Small intestine (tissue), 7 donors: ENCODE measurements around the gene DXO. TPM values are rescaled to one million over a fixed set of nuclear protein-coding genes. Genes with fewer than 3 reads are reported as not detected.

Experiments
- DNase-seq, 2 donors: peaks; one replicate each; pipeline versions ENCODE4 v3.0.0 to v3.0.0-alpha.2; 2013
- FAIRE-seq: peaks from 2 replicates; lab custom pipeline; 2012; peaks lifted over from hg19 to GRCh38; lab: Jason Lieb, UNC
- H3K27ac ChIP-seq, 3 donors: one replicate each; pipeline ENCODE4 v1.5.1; 2013; ENCODE audit warnings: low read length in 2 of 3, mild to moderate bottlenecking in 2 of 3, control low read depth in 1 of 3, inconsistent platforms in 1 of 3, low read depth in 1 of 3, moderate library complexity in 1 of 3
- H3K27me3 ChIP-seq, 3 donors: one replicate each; pipeline ENCODE4 v1.6.1; 2013; ENCODE audit warnings: low read length in 3 of 3, inconsistent platforms in 1 of 3; ENCODE audit not compliant: control insufficient read depth in 3 of 3, insufficient read depth in 3 of 3
- H3K36me3 ChIP-seq, 3 donors: one replicate each; pipeline ENCODE4 v1.6.1; 2013; ENCODE audit warnings: low read length in 3 of 3, inconsistent platforms in 1 of 3, low read depth in 1 of 3, mild to moderate bottlenecking in 1 of 3, moderate library complexity in 1 of 3; ENCODE audit not compliant: control insufficient read depth in 3 of 3, insufficient read depth in 2 of 3
- H3K4me1 ChIP-seq, 3 donors: one replicate each; pipeline ENCODE4 v1.6.1; 2013; ENCODE audit warnings: low read length in 2 of 3, inconsistent platforms in 1 of 3, low read depth in 1 of 3, mild to moderate bottlenecking in 1 of 3, moderate library complexity in 1 of 3; ENCODE audit not compliant: control insufficient read depth in 3 of 3, insufficient read depth in 2 of 3
- H3K4me3 ChIP-seq, 3 donors: one replicate each; pipeline ENCODE4 v1.5.1; 2013; ENCODE audit warnings: low read length in 3 of 3, control low read depth in 1 of 3, inconsistent platforms in 1 of 3, low read depth in 1 of 3, mild to moderate bottlenecking in 1 of 3, moderate library complexity in 1 of 3
- H3K9me3 ChIP-seq, 2 donors: one replicate each; pipeline ENCODE4 v1.6.1; 2013; ENCODE audit warnings: low read depth in 1 of 2, low read length in 1 of 2; ENCODE audit not compliant: control insufficient read depth in 2 of 2, insufficient read depth in 1 of 2
- WGBS, 3 donors: extraction: QIAGEN DNeasy Blood & Tissue Kit; methylation state at CpG; one replicate each; pipeline ENCODE4 v1.1.7; 2013; 5-methylcytosine and 5-hydroxymethylcytosine counted together
- polyA plus RNA-seq, 4 donors: library from polyadenylated mRNA; stranded (reverse) in 3 of 4; unstranded in 1 of 4; fragments of 200-250 nt in 3 of 4; fragments of 120-200 nt in 1 of 4; gene quantifications; one replicate each; pipeline versions ENCODE4 v1.2.1 to v1.2.3, GENCODE V29; 2013
- donor health status: healthy with polysubstance abuse.
- donor health status: control.
- donor health status: control.
- donor health status: Bipolar disorder and iron deficiency.
- donor health status: healthy.

The DXO gene
- polyA plus RNA-seq, 4 donors = 14.1 to 16.8 (median 16.0) TPM

DNA sequence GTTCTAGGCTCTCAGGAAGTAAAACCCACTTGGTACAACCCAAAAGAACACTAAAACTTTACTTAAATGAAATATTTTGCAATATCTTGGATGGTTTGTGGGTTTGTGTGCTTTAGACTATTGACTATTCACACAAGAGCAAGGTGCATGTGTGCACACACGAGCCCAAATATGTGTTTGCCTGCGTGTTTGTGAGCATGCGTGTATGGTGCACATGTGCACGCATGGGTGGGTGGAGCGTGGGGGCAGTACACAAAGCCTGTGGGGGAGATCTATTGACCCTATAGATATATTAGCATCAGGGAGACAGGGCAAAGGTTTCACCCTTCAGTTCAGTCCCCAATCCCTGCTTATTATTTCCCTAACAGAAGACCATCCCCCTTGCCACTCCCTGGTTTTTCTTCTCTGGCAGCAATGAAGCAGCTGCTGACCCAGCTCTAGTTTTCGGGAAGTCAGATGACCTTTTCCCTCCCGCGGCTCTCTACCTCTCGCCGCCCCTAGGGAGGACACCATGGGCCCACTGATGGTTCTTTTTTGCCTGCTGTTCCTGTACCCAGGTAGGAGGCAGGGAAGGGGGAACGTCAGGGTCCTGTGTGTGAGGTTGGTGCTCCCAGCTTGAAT, 44.6 kb downstream of the DXO start, which contains the start of gene C2:
Gene C2 (plus strand): TSS at position 476 of the 621 bp plus-strand sequence. CDS start 36 bp downstream, at position 512.
- H3K27ac ChIP-seq = peak within 1 kb of the TSS; percentile 19 to 69 (median 27)
- peaks cover 0 to 16% (median 8%) of the 10 kb centered on the region in 3 donors for H3K4me1 ChIP-seq
- peak within 1 kb of the TSS in 2 of 3 donors; percentile 21 to 22 for H3K4me3 ChIP-seq
- H3K27me3 ChIP-seq = no peaks in the 10 kb centered on the region
- no peaks in the 10 kb centered on the region for H3K36me3 ChIP-seq
- FAIRE-seq (no peak), DNase-seq (peak; percentile 40 to 45)
- H3K9me3 ChIP-seq = peaks cover 0 to 3% of the 10 kb centered on the region in 2 donors
- WGBS, 3 donors = 35 to 50% (median 48%) methylated on average over 11 of the region's 11 CpGs

DNA sequence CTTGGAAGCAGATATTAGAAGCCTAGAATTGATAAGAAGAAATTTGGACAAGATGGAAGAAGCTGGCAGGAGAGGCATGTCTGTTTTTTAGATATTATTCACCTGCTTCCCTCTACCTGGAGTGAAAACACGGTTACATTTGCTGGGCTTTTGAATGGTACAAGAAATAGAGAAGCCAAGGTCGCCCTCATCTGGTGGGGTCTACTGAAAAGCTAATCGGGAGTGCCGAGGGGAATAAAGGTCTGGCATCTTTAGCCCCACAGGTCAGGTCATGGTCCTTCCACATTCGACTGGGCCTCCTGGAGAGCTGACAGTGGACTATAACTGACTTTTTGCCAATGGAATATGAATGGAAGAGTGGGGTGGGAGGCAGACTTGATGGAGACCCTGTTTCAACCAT, 49.0 kb downstream of the DXO start:
- Histone ChIP-seq H3K36me3 (no peaks in the 10 kb centered on the region), H3K27me3 (no peaks in the 10 kb centered on the region), H3K27ac (no peak overlapping the region), H3K4me3 (no peak overlapping the region), H3K9me3 (peaks cover 0 to 3% of the 10 kb centered on the region in 2 donors), H3K4me1 (peaks cover 0 to 14% (median 3%) of the 10 kb centered on the region in 3 donors)
- DNase-seq (no peak), FAIRE-seq (no peak)
- WGBS, 3 donors = 10 to 18% (median 16%) methylated on average over 5 of the region's 5 CpGs

DNA sequence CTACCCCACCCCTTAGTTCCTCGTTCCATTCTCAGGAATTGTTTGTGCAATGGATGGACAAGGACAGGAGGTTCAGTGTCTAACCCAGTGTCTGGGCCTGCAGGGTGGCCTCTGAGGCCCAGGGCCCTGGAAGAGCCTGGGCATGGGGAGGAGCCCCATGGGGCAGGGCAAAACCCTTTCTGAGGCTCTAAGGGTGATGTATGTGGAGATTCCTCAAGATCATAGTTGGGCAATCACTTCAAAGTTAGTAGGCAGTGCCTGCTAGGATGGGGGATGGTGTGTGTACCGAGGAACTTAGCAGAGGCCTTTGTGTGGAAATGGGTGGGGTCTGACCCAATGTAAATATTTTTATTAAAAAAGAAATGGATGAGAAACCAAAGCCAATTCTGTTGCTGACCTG, 51.1 kb downstream of the DXO start:
- Histone ChIP-seq H3K27ac (no peak overlapping the region), H3K4me3 (no peak overlapping the region), H3K36me3 (no peaks in the 10 kb centered on the region), H3K4me1 (peaks cover 0 to 6% (median 0%) of the 10 kb centered on the region in 3 donors), H3K9me3 (peaks cover 0 to under 1% of the 10 kb centered on the region in 2 donors), H3K27me3 (no peaks in the 10 kb centered on the region)
- DNase-seq (no peak), FAIRE-seq (no peak)
- 73 to 81% (median 77%) methylated on average over 2 of the region's 2 CpGs for WGBS, 3 donors

Other genes starting within 250 kb of the DXO start
- under 1 TPM in 2 of 4 donors, not detected in 2; 0.13 to 0.59 TPM for gene MPIG6B, start 248.8 kb downstream of the DXO start, polyA plus RNA-seq
- gene DDAH2, start 242.8 kb downstream of the DXO start, polyA plus RNA-seq = 10 to 100 TPM; 64.4 to 89.7 (median 76.1) TPM
- gene CLIC1, start 235.6 kb downstream of the DXO start, polyA plus RNA-seq = 100 to 1,000 TPM; 400 to 576 (median 535) TPM
- 10 to 100 TPM in 2 of 4 donors, 1 to 10 TPM in 2; 1.6 to 53.1 (median 9.2) TPM for gene MSH5, start 232.1 kb downstream of the DXO start, polyA plus RNA-seq
- 10 to 100 TPM in 1 of 4 donors, 1 to 10 TPM in 3; 1.4 to 15.5 (median 4.6) TPM for gene SAPCD1, start 209.5 kb downstream of the DXO start, polyA plus RNA-seq
- gene VWA7, start 194.8 kb downstream of the DXO start, polyA plus RNA-seq = 10 to 100 TPM in 1 of 4 donors, 1 to 10 TPM in 3; 2.9 to 11.9 (median 6.4) TPM
- 10 to 100 TPM; 19.9 to 42.4 (median 24.2) TPM for gene VARS1, start 176.4 kb downstream of the DXO start, polyA plus RNA-seq
- 10 to 100 TPM; 27.3 to 90.2 (median 39.3) TPM for gene LSM2, start 165.2 kb downstream of the DXO start, polyA plus RNA-seq
- gene HSPA1L, start 156.9 kb downstream of the DXO start, polyA plus RNA-seq = 1 to 10 TPM in 2 of 4 donors, under 1 TPM in 2; 0.27 to 2.6 (median 1.1) TPM
- gene HSPA1A, start 156.6 kb downstream of the DXO start, polyA plus RNA-seq = 10 to 100 TPM in 3 of 4 donors, 1 to 10 TPM in 1; 9.7 to 49.6 (median 25.7) TPM
- 100 to 1,000 TPM in 1 of 4 donors, 10 to 100 TPM in 3; 16.5 to 130 (median 35.0) TPM for gene HSPA1B, start 144.4 kb downstream of the DXO start, polyA plus RNA-seq
- gene NEU1, start 109.3 kb downstream of the DXO start, polyA plus RNA-seq = 100 to 1,000 TPM in 1 of 4 donors, 10 to 100 TPM in 3; 24.8 to 466 (median 37.4) TPM
- 100 to 1,000 TPM in 3 of 4 donors, 10 to 100 TPM in 1; 82.3 to 215 (median 130) TPM for gene SLC44A4, start 93.1 kb downstream of the DXO start, polyA plus RNA-seq
- gene EHMT2, start 74.4 kb downstream of the DXO start, polyA plus RNA-seq = 10 to 100 TPM; 27.8 to 50.3 (median 37.4) TPM
- gene ZBTB12, start 70.1 kb downstream of the DXO start, polyA plus RNA-seq = 10 to 100 TPM in 1 of 4 donors, 1 to 10 TPM in 3; 1.6 to 12.5 (median 5.2) TPM
- 10 to 100 TPM in 3 of 4 donors, 1 to 10 TPM in 1; 7.4 to 58.7 (median 21.3) TPM for gene C2, start 44.4 kb downstream of the DXO start, polyA plus RNA-seq
- gene CFB, start 26.0 kb downstream of the DXO start, polyA plus RNA-seq = 100 to 1,000 TPM in 1 of 4 donors, 10 to 100 TPM in 3; 38.7 to 141 (median 80.6) TPM
- gene NELFE, start 13.2 kb downstream of the DXO start, polyA plus RNA-seq = 10 to 100 TPM; 55.6 to 77.1 (median 59.1) TPM
- gene SKIC2, start 13.0 kb downstream of the DXO start, polyA plus RNA-seq = 100 to 1,000 TPM in 2 of 4 donors, 10 to 100 TPM in 2; 51.4 to 171 (median 85.7) TPM
- gene C4A, start 9.9 kb upstream of the DXO start, polyA plus RNA-seq = 10 to 100 TPM in 3 of 4 donors, 1 to 10 TPM in 1; 4.0 to 64.7 (median 26.1) TPM
- gene C4B, start 42.7 kb upstream of the DXO start, polyA plus RNA-seq = 10 to 100 TPM in 3 of 4 donors, 1 to 10 TPM in 1; 9.6 to 87.6 (median 26.6) TPM
- gene CYP21A2, start 66.3 kb upstream of the DXO start, polyA plus RNA-seq = 1 to 10 TPM in 2 of 4 donors, under 1 TPM in 2; 0.18 to 3.4 (median 0.98) TPM
- 10 to 100 TPM in 1 of 4 donors, 1 to 10 TPM in 3; 1.8 to 38.7 (median 4.5) TPM for gene TNXB, start 137.2 kb upstream of the DXO start, polyA plus RNA-seq
- gene ATF6B, start 156.1 kb upstream of the DXO start, polyA plus RNA-seq = 10 to 100 TPM; 15.4 to 89.5 (median 45.8) TPM
- gene FKBPL, start 158.2 kb upstream of the DXO start, polyA plus RNA-seq = 1 to 10 TPM; 4.6 to 9.7 (median 7.5) TPM
- gene PRRT1, start 179.8 kb upstream of the DXO start, polyA plus RNA-seq = 1 to 10 TPM in 3 of 4 donors, not detected in 1; 1.4 to 4.7 (median 4.6) TPM
- gene PPT2, start 182.0 kb upstream of the DXO start, polyA plus RNA-seq = 10 to 100 TPM in 2 of 4 donors, 1 to 10 TPM in 2; 3.1 to 26.5 (median 10.3) TPM
- 10 to 100 TPM in 3 of 4 donors, 1 to 10 TPM in 1; 7.8 to 21.9 (median 12.8) TPM for gene EGFL8, start 192.5 kb upstream of the DXO start, polyA plus RNA-seq
- 100 to 1,000 TPM in 1 of 4 donors, 10 to 100 TPM in 3; 41.9 to 112 (median 63.2) TPM for gene AGPAT1, start 203.9 kb upstream of the DXO start, polyA plus RNA-seq
- gene RNF5, start 206.3 kb upstream of the DXO start, polyA plus RNA-seq = 100 to 1,000 TPM; 106 to 232 (median 162) TPM
- 10 to 100 TPM in 2 of 4 donors, 1 to 10 TPM in 2; 3.0 to 12.1 (median 9.2) TPM for gene AGER, start 212.1 kb upstream of the DXO start, polyA plus RNA-seq
- 100 to 1,000 TPM in 1 of 4 donors, 10 to 100 TPM in 3; 17.6 to 119 (median 29.9) TPM for gene PBX2, start 218.1 kb upstream of the DXO start, polyA plus RNA-seq
- gene GPSM3, start 220.5 kb upstream of the DXO start, polyA plus RNA-seq = 10 to 100 TPM in 3 of 4 donors, 1 to 10 TPM in 1; 6.0 to 31.3 (median 14.0) TPM